DOHH2 (cell line): ENCODE results near the gene RNF150.

Experiments
- CTCF ChIP-seq: fragments of 200-600 bp; sonication (generic); IDR thresholded peaks from one replicate; pipeline ENCODE4 v1.5.1; 2014; ENCODE audit warnings: antibody characterized with exemption, mild to moderate bottlenecking, low read depth, low read length; ENCODE audit not compliant: poor library complexity, severe bottlenecking
- EZH2phosphoT487 ChIP-seq: fragments of 200-600 bp; sonication (generic); IDR thresholded peaks from 2 replicates; pipeline ENCODE4 v1.6.1; 2017; ENCODE audit warnings: borderline replicate concordance, mild to moderate bottlenecking, antibody characterized with exemption, low read length, moderate library complexity, mixed read lengths

GRCh38 chr4:140887467-140887866 lies 245.8 kb downstream of the RNF150 start:
- TF ChIP-seq CTCF (no peak), EZH2phosphoT487 (no peak)
